GM21717 (cell line): Measurements from ENCODE around the gene RELT.
A peak's percentile ranks its signal among the peaks of the same experiment; 100 is the strongest.

ENCODE experiments used
- ATAC-seq: cut with Tn5 transposase; IDR thresholded peaks from one replicate; pipeline ENCODE4 v1.9.1; 2021; ENCODE audit warnings: mild to moderate bottlenecking, moderate library complexity; ENCODE audit not compliant: unreplicated experiment

The RELT gene

DNA sequence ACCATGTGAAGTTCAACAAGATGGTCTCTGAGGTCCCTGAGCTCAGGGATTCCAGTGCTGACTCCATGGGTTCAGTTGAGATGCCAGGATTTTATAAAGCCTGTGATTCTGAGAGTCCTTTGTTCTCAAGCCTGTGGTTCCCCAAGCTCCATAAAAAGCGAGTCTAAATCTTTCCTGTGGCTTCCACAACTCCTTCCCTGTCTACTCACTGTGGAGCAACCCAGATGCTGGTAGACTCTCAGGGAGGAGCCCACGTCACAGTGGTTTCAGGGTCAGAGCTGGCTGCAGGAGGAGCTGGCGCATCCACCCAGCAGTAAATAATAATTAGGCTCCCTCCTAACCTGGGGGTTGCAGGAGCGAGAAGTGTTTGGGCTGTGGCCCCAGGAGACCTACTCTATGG, 2.0 kb upstream of the RELT start:
- no peak for ATAC-seq

DNA sequence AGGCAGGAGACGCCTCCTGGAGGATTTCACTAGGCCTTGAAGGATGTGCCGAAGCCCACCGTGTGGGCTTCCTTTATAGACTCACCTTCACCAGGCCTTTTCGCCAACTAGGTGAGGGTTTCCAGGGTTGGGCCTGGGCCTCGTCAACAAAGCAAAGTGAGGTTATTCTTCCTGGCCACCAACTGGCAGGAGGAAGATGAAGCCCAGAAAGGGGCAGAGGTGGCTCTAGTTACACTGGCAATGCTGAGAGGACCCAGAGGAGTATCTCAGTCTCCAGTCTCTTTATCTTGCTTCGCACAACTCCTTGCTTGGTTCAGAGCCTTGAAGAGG, 404 bp upstream of the RELT start:
- ATAC-seq, result no peak

DNA sequence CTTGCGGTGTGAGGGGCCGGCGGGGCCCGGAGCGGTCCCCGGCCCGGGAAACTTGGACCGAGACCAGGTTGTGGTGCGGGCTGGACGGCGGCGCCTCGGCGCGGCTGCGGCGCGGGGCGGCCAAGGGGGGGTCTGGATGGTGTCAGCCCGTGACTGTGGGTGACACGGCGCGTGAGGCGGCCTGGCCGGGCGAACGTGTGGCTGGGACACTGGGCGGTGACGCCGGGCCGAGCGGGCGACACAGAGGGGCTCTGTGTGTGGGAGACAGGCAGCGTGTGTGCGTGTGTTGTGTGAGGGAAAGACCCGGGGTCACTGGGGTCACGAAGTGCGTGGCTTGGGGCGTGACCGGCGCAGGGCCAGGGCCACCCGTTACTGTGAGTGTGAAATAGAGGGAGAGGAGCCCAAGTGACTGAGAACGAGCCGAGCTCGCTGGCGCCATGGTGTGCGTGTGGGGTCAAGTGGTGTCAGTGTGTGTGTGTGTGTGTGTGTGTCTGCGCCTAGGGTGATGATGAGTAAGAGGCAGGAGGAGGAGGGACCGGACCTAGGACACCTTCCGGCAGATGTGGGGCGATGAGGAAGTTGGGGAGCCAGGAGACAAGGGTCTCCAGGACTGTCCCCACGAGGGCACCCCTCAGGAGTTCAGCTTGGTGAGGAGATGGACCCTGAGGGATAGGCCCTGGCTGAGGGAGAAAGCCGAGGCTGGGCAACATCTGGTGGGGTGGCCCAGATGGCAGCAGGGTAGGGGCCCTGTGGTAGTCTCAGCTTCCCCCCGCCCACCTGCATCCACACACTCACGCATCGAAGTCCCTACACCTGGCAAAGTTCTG, 817 bp downstream of the RELT start:
- peak; percentile 24 for ATAC-seq

DNA sequence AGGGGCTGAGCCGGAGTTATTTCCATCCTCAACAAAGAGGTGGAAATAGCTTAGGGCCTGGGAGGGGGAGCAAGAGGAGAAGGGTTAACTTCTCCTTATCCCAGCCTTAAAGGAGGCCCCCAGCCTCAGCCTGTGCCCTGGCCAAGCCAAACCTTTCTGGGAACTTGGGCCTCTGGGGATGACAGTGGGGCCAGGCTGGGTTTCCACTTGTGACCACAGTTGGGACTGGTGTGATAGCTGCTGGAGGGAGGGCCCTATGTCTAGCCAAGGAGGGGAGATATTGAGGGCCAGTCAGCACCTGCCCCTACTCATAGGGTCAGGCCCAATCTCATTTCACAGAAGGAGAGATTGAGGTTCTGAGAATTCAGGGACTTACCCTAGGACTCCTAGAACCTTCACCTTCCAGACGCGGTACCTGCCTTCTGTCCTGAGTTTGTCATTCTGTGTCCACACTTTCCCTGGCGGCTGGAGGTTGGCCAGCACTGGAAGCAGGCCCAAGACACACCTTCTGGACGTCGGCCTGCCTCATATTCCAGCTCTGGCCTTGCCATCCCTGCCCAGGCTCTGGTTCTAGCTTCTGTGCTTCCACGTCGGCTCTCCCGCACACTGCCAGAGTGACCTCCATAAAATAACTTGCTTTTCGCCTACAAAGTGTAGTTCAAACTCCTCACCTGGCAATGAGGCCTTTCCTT, 3.1 kb downstream of the RELT start:
- no peak for ATAC-seq

DNA sequence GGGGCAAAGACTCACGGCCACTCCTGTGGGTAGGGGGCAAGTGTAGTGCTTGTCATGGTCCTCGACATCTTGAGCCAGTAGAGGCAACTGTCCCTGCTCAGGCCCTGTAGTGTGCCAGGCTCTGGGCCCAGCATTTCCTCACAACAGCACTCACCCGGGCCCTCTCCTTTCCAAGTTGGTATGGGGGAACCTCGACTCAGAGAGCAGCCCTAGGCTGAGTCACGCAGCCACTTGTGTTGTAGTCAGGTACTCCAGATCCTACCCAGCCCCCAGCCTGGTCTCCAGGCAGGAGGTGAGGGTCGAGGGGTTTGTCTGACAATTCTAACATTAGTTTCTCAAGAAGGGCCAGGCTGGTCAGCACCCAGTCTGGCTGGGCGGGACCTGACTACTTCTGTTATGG, 4.1 kb downstream of the RELT start:
- no peak for ATAC-seq

DNA sequence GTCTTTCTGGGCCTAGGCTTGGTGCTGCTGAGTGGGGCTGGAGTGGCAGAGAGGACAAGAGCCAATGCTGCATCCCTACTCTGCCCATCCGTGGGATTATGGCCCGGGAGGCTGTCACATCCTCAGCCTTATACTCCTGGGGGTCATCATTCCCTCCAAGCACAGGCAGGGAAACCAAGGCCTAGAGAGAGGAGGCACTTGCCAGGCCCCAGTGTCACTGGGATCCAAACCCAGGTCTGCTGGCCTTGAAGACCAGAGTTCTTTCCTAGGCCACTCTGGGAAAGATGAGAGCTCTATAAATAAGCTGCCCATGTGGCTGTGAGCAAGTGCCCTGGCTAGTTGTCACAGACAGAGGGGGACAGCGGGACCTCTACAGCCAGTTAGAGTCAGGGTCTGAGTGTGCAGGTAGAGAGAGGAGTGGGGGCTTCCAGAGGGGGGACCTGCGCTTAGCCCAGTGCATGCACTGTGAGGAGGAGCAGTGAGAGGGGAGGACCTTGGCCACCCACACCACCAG, 4.8 kb downstream of the RELT start:
- ATAC-seq, result no peak

DNA sequence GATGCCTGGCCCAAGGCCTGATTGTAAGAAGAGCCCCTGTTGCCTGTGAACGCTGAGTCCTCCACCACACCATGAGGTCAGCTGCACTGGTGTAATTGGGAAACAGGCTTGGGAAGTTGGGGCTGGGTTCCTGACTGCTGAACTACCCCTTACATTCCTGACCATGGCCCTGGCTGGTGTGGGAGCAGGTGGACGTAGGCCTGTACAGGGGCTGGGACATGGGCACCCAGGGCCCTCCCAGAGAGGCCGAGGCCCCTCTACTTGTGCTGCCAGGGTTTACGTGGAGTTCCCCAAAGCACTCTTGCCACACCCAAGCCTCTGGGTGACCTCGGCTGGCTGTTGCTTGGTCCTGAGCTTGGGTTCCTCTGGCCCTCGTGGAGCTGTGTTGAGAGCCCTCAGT, 5.4 kb downstream of the RELT start:
- ATAC-seq, result no peak

DNA sequence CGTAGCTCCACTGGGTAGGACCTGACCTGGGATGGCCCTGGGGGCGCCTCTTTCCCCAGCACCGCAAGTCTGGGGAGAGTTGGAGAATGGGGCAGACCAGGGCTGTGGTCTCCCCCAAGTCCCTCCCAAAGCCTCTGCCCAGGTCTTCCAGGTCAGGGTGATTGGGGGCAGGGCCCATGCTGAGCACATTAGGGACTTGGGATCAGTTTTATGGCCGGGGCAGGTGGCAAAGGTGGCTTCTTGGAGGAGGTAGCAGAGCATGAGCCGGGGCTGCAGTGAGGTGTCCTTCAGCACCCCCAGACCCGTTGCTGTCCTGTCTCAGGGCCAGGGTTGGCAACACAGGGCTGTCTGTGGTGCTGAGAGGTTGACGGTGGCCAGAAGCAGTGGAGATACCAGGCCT, 6.0 kb downstream of the RELT start:
- no peak for ATAC-seq

DNA sequence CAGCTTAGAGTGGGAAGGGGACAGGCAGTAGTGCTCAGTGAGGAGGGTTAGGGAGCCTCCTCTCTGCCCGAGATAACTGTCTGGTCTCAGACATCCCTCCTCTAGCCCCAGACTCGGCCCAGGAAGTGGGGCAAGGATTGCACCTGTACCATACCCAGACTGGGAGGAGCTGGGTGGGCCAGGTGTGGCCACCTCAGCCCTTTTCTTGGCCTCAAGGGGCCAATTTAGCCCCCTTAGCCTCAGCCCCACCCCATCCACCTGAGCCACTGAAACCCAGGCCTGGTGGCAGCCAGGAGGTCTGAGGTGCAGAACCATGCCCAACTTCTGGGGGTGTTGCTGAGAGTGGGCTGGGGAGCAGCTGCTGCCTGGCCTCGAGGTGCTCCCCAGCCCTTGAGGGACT, 6.5 kb downstream of the RELT start:
- ATAC-seq, result no peak

DNA sequence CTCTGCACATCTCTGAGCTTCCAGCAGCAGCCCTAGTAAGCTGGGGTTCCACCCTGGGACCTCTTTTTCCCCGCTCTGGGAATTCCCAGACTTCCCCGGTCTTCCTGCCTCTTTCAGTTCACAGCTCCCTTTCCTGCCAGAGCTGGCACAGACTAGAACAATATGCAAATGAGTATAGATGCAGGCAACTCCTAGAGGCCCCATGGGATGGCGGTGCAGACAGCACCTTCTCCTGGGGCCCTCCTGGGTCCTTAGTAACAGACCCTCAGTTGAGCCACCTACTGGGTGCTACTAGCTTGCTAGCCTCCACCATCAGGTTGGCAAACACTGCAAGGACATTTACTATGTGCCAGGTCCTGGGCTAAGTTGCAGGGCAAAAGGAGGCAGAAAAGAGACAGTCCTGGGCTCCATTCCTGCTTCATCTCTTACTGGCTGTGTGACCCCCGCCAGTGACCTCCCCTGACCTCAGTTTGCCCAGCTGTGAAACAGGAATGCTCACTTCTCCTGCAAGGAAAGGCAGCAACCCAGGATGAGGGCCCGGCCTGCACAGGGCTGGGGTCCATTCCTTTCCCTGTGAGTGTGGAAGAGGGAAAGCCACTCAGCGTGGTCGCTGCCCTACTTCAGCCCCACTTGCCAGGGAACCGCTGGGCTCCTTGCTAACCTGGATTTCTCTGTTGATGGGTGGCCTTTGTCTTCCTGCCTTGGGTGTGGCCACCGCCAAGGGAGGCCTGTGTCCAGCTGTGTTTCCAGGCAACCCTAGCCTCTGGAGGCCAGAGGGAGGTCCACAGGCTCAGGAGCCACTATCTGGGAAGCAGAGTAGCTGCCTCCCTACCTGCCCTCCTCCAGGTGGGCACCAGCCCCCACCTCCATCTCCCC, 7.3 kb downstream of the RELT start:
- ATAC-seq, result no peak

DNA sequence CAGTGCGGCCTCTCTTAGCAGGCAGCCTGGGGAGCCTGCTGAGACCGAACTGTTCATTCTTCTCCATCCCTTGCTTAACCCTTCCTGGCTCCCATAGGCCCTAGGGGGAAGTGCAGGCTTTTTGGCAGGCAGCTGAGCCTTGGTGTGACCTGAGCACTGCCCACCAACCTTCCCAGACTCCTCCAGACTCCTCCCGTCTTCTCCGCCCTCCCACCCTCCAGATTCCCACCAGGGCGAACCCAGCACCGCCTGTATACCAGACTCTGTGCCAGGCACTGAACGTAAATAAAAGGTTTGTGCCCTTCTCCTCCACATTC, 7.9 kb downstream of the RELT start:
- no peak for ATAC-seq

DNA sequence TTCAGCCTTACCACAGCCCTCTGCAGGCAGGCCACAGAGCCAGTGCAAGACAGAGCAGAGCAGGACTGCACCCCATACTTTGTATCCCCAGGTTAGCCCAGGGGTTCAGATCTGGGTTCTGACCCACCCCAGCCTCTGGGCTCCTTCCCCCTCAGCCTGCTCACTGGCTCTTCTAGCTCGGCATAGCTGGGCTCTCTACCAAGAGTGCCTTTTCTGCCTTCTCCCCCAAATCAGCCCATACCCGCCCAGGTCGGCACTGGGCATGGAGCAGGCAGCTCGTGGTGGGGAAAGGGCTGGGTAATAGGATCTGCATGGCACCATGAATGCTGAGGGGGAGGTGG, 8.3 kb downstream of the RELT start:
- ATAC-seq, result no peak

DNA sequence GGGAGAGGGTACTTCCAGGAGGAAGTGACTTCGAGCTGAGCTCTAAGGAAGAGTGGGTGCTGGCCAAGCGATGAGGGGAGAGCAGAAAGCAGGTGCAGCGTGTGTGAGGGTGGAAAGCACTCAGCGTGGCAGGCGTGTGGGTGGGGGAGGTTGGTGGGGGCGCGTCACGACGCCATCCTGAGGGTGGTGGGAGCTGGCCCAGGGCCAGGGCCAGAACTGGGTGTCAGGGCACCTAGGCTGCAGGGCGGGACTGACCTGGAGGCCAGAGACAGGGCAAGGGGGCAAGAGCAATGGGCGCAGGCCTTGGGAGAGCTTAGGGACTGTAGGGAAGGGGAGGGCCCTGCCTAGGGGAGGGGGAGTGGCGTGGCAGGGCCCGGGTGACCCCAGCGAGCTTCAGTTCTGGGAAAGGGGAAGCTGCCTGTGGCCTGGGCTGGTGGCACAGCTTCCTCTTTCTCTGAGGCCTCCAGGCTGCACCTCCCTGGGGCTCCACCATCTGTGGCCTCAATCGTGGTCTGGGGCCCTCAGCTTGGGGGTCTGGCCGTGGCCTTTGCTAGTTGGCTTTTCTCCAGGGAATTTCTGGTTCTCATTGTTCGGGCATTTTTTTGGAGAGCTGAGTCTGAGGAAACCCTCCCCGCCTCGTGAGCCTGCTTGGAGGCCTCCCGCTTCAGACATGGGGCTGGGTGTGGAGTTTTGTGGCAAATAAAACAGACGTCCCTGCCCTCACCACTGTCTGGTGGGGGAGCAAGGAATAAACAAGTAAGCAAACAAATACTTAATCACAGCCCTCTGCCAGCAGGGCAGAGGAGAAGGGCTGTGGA, 8.9 kb downstream of the RELT start:
- peak; percentile 44 for ATAC-seq

DNA sequence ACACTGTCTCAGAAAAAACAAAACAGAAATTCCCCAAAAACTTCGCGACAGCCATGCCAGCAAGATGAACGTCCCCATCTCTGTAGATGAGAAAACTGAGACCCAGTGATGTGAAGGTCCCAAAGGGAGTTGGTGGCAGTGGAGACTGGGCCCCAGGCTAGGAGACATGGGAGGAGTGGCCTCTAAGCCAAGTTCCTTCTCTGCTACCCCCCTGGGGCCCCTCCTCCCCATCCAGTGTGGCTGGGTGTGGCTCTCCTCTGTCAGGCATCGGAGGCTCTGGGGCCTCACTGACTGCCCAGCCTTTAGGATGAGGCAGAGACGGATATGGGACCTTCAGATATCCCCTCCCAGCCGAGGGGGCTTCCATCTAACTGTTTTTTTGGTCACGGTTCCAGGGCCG, 9.8 kb downstream of the RELT start:
- no peak for ATAC-seq

DNA sequence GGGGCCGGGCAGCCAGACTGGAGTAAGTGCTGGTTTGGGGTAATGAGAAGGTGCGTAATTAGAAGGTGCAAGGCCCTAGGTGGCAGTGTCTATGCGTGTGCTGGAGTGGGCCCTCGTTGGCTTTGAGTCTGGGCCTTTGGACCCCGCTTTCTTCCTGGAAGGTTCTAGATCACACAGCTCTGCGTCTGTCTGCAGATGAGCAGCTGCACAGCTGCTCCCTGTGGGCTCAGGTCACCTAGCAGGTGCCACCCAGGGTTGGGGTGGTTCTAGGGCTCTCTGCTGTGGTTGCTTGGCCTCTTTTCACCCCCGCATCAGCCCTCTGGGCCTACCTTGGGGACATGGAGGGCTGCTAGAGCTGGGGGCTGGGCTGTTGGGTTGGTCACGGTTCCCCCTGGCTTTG, 10.3 kb downstream of the RELT start:
- ATAC-seq, result no peak

DNA sequence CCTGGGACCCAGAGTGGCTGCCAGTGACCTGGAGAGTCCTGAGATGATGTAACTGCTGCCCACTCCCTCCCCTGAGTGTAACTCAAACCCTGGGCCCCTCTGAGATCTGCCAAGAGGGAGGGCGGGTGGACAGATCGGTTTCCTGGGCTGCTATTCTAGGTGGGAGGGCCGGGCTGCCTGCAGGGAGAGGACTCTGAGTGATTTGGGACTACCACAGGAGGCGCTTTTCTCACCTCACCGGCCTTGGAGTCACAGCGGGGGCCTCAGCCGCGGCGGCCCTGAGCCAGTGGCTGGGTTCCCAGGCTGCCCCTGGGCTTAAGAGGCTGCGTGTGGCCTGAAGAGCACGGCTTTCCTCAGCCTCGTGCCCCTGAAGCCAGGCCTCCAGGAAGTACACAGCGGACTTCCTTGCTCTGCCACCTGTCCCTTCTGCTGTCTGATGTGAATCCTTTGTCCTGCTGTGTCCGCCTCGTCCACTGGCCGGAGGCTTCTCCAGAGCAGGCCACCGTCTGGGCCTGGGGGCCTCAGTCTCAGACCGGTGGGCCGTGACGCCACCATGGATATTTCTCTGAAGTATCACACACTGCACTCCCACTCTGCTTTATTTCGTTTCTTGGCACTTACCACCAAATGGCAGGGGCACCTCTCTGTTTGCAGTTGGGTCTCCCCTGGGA, 11.5 kb downstream of the RELT start:
- no peak for ATAC-seq

DNA sequence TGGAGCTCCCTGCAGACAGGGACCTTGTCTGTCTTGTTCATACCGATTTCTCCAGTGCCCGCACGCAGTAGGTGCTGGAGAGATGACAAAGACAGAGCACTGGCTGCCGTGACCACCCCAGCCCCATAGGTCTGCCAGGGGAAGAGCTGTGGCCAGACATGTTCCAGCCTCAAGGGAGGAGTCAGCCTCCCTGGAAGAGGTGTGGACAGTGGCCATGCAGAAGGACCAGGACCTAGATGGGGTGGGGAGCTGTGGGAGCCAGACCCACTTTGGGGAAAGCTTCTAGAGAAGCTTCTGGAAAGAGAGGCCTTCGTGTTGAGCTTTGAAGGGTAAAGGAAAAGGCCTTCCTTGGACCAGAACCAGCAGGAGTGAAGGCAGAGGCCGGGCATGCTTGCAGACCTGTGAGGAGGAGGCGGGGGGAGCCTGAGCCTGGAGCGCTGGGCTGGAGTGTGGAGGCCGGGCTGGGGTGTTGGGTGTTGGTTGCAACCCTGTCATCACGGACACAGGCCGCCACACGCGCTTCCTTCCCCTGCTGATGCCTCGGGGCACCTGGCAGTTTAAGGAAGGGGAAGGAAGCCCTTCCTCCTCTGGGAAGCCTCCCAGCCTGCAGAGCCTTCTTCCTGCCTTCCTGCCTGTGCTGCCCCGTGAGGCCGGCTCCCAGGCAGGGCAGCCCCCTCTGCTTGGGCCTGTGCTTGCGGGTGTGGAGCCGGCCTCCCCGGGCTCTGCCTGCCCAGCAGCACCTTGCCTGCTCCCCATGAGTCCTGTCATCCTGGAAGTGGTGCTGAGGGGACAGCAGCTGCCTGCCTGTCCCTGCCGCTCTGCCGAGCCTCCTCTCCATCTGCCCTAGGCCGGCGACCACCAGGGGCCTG, 12.3 kb downstream of the RELT start:
- no peak for ATAC-seq

DNA sequence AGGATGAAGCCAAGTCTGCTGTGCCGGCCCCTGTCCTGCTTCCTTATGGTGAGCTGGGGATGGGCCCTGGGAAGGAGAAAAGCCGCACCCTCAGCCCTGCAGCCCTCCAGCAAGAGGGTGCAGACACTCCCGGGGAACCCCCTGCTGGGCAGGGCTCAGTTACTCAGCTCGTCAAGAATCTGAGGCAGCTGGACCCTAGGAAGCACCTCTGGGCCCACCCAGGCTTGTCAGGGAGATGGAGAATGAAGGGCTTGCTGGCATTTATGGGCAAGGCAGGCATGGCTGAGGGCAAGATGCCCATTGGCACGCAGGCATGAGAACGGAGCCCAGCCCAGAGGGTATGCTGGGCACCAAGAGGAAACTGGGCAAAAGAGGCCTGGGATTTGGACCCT, 12.9 kb downstream of the RELT start:
- no peak for ATAC-seq

DNA sequence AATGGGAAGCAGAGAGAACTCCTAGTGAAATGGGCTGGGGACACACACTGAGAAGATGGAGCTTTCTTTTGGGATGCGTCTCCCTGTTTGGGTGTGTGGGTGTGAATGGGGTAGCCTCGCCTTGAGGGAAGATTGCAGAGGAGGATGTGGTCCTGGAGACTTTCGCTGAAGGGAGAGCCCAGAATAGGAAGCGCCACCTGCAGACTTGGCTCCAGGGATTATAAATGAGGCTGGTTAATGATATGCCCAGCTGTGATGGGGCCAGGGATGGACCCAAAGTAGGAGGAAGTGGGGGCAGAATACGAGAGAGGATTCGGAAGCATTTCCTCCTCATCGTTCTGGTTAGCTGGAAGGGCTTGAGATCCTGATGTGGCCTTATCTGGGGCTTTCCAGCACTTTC, 13.7 kb downstream of the RELT start:
- no peak for ATAC-seq
